Measurements from ENCODE around the gene TMOD4. TPM values are rescaled to one million over a fixed set of nuclear protein-coding genes. Genes with fewer than 3 reads are reported as not detected.
A peak's percentile ranks its signal among the peaks of the same experiment; 100 is the strongest.

TMOD4 gene
- total and polyA plus RNA-seq, 2 of the 13 experiments (the other 11 are each of a cell fraction or from before 2014, with no cell fraction given): 0.66 TPM; not detected in 1

DNA sequence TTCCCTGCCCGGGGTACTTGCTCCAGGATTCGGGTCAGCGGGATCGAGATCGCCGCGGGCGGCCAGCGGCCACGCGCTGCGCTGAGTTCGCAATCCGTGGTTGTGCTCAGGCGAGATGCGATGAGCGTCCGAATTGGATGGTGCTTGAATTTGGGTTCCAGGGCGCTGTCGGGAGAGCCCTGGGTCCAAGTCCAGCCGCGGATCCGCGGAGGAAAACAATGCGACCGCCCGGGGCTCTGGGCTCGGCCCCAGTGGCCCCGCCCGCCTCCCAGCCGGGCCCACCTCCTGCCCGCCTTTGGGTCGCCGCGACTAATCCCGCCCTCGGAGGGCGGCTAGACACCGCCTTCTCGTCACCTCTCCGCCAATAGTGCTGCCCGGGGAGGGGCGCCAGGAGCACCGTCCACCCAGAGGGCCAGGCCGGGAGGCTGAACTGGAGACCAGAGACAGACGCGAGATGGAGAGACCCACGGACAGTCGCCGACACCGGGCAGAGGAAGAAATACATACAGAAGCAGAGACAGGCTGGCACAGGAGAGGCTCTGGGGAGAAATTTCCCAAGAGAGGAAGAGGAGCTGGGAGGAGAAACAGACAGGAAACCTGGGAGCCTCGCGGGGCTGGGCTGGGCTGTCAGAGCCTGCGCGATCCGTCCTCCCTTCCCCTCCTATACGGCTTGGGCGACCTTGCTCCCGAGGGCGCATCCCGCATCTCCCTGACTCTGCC, 29.2 kb downstream of the TMOD4 start, which contains the start of gene SEMA6C (continued):
- TF ChIP-seq ZNF160 (CRISPR knock-in tag; IDR thresholded peaks at IDR 0.05) (0 out of 2 replicates have a peak, but pooled peaks have one; percentile 26), SSRP1 (CRISPR knock-in tag; IDR thresholded peaks at IDR 0.05) (no peak), JDP2 (CRISPR knock-in tag; IDR thresholded peaks at IDR 0.05; ENCODE audit: borderline replicate concordance) (no peak), U2AF1 (optimal IDR thresholded peaks at IDR 0.05; ENCODE audit: low read depth, low read length) (no peak), PCBP2 (optimal IDR thresholded peaks at IDR 0.05; ENCODE audit: low read depth, low read length, poor library complexity, severe bottlenecking) (no peak), TBL1XR1 (IDR thresholded peaks at IDR 0.05; ENCODE audit: borderline replicate concordance, low read length, partially characterized antibody) (no peak), TBX2 (CRISPR knock-in tag; IDR thresholded peaks at IDR 0.05; ENCODE audit: borderline replicate concordance) (peak; percentile 97), SP2 (CRISPR knock-in tag; IDR thresholded peaks at IDR 0.05) (peak; percentile 86), POGK (CRISPR knock-in tag; conservative IDR thresholded peaks at IDR 0.05) (no peak; the same call in 1 of the 2 replicates), PRMT3 (CRISPR knock-in tag; IDR thresholded peaks at IDR 0.05; ENCODE audit: borderline replicate concordance, low read depth) (no peak), ZNF124 (CRISPR knock-in tag; IDR thresholded peaks at IDR 0.05) (0 out of 2 replicates have a peak, but pooled peaks have one; percentile 37), ZNF549 (CRISPR knock-in tag; IDR thresholded peaks at IDR 0.05) (0 out of 2 replicates have a peak, but pooled peaks have one; percentile 64), THAP11 (CRISPR knock-in tag; IDR thresholded peaks at IDR 0.05) (peak; percentile 39; the same call in 1 of the 2 replicates), SRSF1 (optimal IDR thresholded peaks at IDR 0.05; ENCODE audit: low read depth, low read length) (no peak), ZNF816 (CRISPR knock-in tag; IDR thresholded peaks at IDR 0.05; ENCODE audit: borderline replicate concordance) (0 out of 2 replicates have a peak, but pooled peaks have one; percentile 50), JARID2 (CRISPR knock-in tag; IDR thresholded peaks at IDR 0.05; ENCODE audit: insufficient replicate concordance) (no peak), KMT2B (CRISPR knock-in tag; IDR thresholded peaks at IDR 0.05) (no peak), FLYWCH1 (CRISPR knock-in tag; IDR thresholded peaks at IDR 0.05) (no peak), GFI1 (CRISPR knock-in tag; IDR thresholded peaks at IDR 0.05; ENCODE audit: borderline replicate concordance) (no peak)
- TF ChIP-seq, protein P1, sequence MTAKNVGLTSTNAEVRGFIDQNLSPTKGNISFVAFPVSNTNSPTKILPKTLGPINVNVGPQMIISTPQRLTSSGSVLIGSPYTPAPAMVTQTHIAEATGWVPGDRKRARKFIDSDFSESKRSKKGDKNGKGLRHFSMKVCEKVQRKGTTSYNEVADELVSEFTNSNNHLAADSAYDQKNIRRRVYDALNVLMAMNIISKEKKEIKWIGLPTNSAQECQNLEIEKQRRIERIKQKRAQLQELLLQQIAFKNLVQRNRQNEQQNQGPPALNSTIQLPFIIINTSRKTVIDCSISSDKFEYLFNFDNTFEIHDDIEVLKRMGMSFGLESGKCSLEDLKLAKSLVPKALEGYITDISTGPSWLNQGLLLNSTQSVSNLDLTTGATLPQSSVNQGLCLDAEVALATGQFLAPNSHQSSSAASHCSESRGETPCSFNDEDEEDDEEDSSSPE (CRISPR knock-in tag; IDR thresholded peaks at IDR 0.05): peak; percentile 30; the same call in 1 of the 2 replicates
- TF ChIP-seq, protein P2, sequence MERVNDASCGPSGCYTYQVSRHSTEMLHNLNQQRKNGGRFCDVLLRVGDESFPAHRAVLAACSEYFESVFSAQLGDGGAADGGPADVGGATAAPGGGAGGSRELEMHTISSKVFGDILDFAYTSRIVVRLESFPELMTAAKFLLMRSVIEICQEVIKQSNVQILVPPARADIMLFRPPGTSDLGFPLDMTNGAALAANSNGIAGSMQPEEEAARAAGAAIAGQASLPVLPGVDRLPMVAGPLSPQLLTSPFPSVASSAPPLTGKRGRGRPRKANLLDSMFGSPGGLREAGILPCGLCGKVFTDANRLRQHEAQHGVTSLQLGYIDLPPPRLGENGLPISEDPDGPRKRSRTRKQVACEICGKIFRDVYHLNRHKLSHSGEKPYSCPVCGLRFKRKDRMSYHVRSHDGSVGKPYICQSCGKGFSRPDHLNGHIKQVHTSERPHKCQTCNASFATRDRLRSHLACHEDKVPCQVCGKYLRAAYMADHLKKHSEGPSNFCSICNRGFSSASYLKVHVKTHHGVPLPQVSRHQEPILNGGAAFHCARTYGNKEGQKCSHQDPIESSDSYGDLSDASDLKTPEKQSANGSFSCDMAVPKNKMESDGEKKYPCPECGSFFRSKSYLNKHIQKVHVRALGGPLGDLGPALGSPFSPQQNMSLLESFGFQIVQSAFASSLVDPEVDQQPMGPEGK (CRISPR knock-in tag; IDR thresholded peaks at IDR 0.05): peak; percentile 33
- TF ChIP-seq, protein P3, sequence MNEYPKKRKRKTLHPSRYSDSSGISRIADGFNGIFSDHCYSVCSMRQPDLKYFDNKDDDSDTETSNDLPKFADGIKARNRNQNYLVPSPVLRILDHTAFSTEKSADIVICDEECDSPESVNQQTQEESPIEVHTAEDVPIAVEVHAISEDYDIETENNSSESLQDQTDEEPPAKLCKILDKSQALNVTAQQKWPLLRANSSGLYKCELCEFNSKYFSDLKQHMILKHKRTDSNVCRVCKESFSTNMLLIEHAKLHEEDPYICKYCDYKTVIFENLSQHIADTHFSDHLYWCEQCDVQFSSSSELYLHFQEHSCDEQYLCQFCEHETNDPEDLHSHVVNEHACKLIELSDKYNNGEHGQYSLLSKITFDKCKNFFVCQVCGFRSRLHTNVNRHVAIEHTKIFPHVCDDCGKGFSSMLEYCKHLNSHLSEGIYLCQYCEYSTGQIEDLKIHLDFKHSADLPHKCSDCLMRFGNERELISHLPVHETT (CRISPR knock-in tag; conservative IDR thresholded peaks at IDR 0.05): no peak

Data from HepG2 (cell line).